H4 (cell line): ENCODE measurements around the gene NKD1. TPM values are rescaled to one million over a fixed set of nuclear protein-coding genes. Genes with fewer than 3 reads are reported as not detected.
"Not testable (repeated sequence)": the region's sequence is repeated elsewhere in the genome, so short reads cannot be mapped to it uniquely, and the experiment has no call there.

ENCODE experiments used
- DNase-seq: peaks from one replicate; pipeline ENCODE4 v3.0.0-alpha.2; 2015; ENCODE audit warnings: low spot score
- total RNA-seq: library from RNA; depleted of rRNA; stranded (reverse); fragments of >200 nt; shearing (Covaris generic); gene quantifications from 2 replicates; pipeline ENCODE4 v1.2.3, GENCODE V29; 2014; rRNA removed

Gene NKD1, protein sequence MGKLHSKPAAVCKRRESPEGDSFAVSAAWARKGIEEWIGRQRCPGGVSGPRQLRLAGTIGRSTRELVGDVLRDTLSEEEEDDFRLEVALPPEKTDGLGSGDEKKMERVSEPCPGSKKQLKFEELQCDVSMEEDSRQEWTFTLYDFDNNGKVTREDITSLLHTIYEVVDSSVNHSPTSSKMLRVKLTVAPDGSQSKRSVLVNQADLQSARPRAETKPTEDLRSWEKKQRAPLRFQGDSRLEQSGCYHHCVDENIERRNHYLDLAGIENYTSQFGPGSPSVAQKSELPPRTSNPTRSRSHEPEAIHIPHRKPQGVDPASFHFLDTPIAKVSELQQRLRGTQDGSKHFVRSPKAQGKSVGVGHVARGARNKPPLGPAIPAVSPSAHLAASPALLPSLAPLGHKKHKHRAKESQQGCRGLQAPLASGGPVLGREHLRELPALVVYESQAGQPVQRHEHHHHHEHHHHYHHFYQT
- total RNA-seq, result 0.16 and 0.21 TPM in 2 replicates

DNA sequence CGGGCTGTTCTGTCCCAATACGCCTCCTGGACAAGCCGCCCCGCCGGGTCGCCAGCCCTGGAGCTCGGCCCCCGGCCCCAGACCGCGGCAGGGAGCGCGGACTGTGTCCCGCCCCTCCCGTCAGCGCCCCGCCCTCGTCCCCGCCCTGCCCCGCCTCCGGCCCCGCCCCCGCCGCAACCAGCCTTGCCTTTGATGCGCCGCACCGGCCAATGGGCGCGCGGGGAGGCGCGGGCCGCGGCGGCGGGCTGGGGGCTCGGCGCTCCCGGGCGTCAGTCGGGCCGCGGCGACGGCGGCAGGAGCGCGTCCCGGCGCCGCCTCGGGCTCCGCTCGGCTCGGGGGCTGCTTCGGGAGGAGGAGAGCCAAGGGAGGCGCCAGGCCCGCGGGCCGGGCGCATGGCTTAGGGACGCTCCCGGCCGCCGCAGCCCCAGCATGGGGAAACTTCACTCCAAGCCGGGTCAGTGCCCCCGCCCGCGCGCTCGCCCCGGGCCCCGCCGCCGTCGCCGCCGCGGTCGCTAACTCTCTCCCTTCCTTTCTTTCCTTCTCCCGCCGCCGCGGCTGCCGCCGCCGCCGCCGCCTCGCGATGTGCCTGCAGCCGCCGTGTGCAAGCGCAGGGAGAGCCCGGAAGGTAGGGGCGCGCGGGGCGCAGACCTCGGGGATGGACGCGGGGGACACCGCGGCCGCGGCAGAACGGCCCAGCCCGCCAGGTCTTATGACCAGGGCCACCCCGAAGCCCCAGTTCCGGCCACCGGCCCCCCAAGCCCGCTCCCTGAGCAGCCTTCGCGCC, at the start of gene NKD1:
Gene NKD1, plus strand, starts transcription at position 272 of the 784 bp plus-strand sequence. Its CDS starts 158 bp downstream, at position 430.
- DNase-seq, result no peak

DNA sequence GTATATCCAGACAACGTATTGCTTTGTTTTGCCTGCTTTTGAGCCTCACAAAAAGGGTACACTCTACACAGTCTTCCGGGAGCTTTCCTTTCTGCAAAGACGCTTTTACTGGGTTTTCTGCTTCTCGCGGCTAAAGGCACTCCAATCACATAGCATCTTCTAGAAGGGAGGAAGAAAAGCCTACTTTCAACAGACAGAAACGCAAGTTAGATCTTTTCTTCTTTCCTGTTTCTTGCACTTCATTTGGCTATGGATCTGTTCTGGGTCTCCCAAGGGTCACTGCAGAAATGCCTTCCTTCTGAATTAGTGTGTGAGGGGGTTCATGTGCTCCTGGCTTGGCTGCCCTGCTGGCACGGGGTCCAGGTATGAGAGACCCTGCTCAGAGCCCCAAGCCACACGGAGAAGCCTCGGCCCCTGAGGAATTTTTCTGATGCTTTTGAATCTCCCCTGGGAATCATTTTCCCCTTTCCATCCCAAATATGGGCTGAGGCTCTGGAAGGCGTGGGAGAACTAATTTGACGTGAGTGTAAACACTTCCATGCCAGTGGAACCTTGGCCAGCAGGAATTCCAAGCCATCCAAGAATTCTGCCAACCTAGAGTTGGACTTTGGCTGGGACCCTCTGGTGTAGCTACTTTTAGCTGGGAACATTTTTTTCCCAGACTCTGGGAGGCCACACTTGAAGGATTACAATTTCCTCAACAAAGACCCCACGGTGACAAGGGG, 49.6 kb upstream of the NKD1 start:
- no peak for DNase-seq

DNA sequence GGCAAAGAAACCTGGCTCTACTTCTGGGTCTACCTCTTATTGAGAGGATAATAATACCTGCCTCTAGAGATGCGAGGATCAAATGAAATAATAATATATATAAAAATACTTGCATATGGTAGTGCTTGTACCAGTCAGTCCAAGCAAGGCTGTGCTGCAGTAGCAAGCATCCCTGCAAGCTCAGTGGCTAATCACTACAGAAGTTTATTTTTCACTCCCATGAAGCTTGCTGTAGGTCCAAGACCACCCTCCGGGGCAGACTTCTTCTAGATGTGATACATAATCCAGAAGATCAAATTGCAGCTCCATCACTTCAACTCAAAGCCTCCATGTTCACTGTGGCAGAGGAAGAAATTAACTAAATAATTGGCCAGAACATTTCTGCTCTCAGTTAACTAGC, 48.9 kb upstream of the NKD1 start:
- no peak for DNase-seq

DNA sequence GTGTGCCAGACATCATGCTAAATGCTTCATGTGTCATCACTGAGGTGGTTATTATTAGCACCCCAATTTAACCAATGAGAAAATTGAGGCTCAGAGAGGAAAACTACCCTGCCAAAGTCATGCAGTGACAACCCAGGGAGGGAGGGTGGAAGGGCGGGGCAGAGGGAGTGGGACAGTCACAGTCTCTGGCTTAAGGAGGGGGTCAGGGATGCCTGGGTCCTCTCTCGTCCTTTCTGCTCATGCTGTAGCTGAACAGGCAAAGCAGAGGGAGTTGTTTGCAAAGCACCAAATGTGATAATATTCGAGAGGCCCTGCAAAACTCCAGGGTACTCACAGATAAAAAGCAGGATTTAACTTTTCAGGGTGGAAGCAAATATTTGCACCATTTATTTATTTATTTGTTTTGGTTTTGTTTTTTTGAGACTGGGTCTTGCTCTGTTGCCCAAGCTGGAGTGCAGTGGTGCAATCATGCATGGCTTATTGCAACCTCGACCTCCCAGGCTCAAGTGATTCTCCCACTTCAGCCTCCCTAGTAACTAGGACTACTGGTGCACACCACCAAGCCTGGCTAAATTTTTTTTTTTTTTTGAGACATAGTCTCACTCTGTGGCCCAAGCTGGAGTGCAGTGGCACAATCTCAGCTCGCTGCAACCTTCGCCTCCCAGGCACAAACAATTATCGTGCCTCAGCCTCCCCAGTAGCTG, 47.9 kb upstream of the NKD1 start:
- no peak for DNase-seq

DNA sequence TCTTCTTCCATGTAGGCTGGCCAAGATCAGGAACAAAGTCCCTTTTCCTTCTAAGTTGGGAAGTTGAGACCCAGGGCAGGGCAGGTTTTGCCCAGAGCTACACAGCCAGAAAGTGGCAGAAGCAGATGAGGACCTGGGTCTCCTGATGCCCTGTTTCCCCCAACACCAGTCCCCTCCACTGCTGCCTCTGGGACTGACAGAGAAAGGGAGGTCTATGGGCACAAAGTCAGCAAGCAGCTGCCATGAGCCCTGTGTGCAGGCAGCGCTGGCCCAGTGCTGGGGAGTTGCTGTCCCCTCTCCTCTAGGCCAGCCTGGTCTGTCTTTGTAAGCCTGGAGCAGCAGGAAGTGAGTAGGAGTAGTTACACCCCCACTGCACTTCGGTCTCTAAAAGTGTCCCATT, 46.9 kb upstream of the NKD1 start:
- no peak for DNase-seq

DNA sequence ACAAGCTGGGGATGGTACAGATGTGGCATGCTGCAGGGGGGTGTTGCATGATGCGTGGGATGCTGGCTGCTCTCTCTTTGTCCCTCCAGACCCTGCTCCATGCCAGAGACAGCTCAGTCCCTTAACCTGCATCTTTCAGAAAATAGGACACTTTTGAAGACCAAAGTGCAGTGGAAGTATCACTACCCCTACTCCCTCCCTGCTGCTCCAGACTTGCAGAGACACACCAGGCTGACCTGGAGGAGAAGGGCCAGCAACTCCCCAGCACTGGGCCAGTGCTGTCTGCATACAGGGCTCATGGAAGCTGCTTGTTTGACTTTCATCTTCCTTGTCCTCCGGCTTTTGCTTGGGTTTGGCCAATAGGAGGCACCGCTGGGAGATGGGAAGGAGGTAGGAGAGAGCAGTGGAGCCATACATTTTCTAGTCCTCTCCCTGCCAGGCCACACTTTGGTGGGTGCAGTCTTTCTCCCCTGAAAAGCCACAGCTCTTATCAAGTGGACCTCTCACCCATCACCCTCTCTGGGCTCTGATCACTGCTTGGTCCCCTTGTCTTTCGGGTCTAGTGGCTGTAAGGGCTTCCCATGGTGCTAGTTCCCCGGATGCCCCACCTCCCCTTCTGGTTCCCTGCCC, 46.1 kb upstream of the NKD1 start:
- DNase-seq, result no peak

DNA sequence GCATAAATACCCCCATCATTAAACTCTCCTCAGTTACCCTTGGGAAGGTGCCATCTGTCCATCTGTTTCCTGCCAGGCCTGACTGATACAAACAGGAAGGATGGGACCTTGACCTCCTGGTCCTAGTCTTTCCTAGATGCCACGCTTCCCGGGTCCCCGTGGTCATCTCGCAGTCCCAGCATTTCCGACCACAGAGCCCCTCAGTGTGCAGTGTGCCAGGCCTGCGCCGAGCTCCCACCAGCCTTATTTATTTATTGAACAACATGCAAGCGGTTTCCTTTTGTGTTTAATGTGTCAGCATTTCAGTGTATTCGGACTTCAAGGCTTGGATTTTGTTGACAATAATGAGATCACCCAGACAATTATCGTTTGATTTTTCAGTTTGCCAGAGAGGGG, 45.6 kb upstream of the NKD1 start:
- no peak for DNase-seq

DNA sequence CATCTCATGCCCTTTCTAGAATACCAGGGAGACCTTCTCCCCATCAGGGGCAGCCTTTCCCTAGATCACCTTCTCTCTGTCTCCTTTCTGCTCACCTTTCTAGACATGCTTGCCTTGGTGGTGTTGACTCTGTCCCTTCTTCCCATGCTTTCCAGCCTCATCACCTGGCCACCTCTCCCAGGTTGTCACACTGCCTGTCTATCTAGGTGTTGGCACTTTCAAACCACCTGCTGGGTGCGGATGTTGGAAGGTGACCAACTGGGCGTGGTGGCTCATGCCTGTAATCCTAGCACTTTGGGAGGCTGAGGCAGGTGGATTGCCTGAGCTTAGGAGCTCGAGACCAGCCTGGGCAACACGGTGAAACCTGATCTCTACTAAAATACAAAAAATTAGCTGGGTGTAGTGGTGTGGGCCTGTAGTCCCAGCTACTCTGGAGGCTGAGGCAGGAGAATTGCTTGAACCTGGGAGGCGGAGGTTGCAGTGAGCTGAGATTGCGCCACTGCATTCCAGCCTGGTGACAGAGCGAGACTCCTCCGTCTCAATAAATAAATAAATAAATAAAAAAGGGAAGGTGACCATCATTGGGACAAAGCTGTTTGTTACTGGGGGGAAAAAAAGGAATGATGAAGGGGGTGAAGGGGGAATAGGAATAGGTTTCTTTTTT, 44.2 kb upstream of the NKD1 start:
- not testable (repeated sequence) for DNase-seq

DNA sequence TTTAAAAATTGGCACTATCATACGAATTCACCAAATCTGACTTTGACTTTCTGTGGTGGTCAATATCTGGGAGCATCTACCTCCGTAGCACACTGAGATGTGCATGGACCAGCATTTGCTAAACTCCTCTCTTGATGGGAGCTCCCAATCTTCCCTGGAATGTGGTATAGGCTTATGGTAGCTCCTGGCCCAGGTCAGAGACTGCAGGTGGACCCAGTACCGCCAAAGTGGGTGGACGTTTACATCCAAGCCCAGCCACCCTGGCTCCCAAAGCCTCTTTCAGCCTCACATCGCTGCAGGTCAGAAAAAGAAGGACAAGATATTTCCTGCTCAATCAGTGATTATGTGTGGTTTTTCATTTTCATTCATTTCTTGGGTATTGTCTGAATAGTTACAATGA, 43.1 kb upstream of the NKD1 start:
- DNase-seq, result no peak

DNA sequence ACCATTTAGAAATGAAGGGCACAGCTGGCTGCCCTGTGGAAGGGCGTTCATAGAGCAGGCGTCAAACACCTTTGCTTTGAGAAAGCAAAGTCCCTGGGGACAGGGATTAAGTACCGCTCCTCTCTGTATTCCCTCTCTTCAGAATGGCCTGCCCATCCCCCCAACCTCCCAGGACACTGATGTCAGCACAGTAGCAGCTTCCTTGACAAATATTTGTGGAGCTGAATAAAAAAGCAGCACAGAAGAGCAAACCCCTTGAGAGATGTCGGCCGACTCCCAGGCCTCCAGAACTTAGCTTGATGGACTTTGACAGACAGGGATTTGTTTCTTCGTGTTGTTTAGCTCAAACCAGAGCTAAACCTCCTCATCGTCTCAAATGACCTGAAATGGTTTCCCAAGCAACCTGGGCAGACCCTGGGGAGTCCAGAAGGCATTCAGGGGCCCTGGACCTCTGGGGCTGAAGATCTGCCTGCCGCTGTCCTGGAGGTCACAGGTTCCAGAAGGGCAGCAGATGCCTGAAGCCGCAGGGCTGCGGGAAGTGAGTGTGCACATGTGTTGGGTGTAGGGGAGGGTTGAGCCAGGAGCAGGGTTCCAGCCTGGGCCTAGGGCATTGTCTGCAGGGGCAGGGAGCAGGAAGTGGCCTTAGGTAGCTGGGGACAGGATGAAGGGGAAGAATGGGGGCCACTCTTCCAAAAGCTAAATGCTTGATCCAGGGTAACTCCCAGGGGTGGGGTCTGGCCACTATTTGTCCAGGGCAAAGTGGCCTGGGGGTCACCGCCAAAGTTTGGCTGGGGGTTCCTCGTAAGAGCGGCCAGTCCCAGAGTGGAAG, 42.3 kb upstream of the NKD1 start:
- DNase-seq, result no peak

DNA sequence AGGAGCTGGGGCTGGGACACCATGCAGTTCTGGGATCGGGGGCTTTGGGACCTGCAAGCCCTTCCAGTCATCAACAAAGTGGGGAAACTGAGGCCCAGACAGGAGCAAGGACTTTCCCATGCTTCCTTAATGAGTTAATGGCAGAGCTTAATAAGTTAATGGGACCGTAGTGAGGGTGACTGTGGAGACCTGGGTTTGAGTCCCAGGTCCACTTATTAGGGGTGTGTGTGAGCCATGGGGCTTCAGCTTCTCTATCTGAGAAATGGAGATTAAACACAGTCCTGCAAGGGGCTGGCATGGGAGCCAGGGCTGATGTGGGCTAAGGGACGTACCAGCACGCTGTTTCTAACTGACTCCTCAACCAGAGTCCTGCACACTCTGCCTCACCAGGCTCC, 41.7 kb upstream of the NKD1 start:
- DNase-seq, result no peak

DNA sequence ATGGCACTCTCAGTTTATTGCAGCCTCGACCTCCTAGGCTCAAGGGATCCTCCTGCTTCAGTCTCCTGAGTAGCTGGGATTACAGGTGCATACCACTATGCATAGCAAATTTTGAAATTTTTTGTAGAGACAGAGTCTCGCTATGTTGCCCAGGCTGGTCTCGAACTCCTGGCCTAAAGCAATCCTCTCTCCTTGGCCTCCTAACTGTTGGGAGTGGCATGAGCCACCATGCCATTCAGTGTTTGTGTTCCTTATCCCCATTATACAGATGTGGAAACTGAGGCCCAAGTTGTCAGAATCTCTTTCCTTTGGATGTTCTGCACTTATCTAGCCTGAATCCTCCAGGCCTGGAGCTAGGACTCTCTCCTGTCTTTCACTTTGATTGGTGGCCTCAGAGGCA, 40.8 kb upstream of the NKD1 start:
- DNase-seq, result no peak

DNA sequence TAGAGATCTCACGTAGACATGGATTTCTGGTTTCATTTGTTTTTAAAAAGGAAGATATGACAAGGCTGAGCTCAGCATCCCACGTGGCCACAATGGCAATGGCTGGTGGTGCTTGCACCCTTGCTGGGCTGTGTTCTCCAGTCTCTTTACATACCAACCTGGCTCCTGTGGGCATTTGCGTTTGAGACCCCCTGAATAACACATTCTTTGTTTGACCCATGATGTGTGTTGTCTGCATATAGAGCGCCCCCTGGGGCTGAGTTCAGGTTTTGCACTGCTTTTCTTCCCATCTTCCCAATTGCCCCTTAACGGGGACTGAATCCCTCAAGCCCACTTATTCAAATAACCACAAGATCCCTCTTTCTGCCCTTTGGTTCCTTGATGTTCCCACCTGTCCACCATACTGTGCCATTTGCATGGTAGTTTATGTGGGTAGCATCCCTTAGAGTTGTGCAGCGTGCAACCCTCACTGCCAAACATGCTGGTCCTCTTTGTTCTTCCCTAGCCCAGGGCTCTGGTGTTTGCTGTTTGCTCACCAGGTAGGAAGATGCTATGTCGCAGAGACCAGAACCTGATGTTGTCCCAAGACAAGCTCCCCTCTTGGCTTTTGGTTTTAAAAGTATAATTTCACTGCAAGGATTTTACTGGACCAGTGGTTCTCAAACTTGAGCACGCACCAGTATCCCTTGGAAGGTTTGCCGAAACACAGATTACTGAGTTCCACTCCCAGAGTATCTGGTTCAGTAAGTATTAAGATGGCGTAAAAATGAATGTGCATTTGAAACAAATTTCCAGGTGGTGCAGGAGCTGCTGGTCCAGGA, 38.5 kb upstream of the NKD1 start:
- DNase-seq, result no peak

DNA sequence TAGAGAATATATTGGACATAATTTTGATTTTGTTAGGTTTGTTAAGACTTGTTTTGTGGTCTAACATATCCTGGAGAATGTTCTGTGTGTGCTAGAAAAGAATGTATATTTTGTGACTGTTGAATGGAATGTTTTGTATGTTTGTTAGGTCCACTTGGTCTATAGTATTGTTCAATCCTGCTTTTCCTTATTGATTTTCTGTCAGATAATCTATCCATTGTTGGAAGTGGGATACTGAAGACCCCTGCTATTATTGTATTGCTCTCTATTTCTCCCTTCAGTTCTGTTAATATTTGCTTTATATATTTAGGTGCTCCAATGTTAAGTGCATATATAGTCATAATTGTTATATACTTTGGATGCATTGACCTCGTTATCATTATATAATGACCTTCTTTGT, 33.0 kb upstream of the NKD1 start:
- DNase-seq, result no peak

DNA sequence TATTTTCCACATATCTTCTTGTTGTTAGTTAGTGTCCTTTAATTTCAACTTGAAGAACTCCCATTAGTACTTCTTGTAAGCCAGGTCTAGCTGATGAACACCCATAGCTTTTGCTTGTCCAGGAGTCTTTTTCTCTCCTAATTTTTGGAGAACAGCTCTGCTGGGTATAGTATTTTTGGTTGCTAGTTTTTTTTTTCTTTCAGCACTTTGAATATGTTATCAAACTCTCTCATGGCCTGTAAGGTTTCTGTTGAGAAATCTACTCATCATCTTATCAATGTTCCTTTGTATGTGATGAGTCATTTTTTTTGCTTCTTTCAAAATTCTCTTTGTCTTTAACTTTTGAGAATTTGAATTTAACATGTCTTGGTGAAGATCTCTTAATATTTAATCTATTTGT, 31.8 kb upstream of the NKD1 start:
- DNase-seq, result no peak

DNA sequence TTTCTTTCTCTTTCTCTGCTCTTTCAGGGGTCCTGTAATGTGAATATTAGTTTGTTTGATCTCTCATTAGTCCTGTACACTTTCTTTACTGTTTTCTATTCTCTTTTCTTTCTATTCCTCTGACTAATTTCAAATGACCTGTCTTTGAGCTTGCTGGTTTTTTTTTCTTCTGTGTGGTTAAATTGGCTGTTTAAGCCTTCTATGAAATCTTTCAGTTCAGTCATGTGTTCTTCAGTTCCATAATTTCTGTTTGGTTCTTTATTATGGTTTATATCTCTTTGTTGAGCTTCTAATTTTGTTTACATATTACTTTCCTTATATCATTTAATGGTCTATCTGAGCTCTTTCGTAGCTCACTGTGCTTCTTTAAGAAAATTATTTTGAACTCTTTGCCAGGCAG, 31.3 kb upstream of the NKD1 start:
- DNase-seq, result no peak

DNA sequence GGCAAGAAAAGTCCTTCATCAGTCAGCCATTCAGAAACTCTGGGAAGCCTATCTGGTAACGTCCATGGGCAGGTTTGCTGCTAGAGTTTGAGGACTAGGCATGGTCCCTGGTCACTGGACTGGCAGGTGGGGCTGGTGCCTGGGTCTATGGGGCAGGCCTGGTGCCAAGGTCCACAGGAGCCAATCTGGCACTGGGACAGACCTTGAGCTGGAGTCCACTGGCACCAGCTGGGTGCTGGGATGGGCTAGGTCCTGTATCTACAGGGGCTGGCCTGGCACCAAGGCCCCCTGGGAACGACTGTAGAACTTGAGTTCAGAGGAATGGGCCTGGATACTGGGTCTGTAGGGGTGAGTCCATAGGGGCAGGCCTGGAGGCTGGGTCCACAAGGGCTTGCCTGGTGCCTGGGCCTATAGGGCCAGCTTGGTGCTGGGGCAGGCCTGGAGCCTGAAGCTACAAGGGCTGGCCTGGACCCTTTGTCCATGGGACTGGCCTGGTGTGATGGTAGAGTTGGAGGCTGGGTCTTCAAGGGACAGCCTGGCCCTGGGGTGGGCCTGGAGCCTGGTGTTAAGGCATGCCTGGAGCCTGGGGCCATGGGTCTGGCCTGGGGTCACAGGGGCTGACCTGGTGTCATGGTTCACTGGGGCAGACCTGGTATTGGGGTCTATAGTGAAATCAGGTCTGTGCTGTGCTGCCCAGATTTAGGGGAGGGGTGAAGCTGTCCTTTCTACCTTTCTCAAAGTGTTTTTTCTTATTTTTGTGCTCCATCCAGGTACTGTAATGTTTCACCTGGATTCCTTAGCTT, 30.5 kb upstream of the NKD1 start:
- DNase-seq, result no peak

DNA sequence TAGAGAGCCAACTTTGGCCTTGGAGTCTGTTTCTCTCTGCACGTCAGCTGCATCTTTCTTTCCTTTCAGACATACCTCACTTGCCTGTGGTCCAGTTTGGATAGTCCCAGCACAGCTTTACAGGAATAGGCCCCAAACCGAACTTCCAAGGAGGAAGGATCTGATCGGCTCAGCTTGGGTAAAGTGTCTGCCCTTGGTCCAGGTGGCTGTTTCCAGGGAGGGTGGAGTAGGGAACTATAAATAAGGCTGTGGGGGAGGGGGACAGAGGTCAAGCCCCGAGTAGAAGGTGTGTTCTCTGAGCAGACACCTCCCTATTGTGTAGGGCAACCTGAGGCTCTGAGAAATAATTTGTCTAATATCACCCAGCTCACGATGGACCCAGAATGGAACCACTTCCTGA, 29.2 kb upstream of the NKD1 start:
- no peak for DNase-seq
